Coronary artery (tissue), 2 donors: Measurements from ENCODE around the gene EBP.

ENCODE experiments used
- DNase-seq: peaks from one replicate; pipeline ENCODE4 v3.0.0-alpha.2; 2017; ENCODE audit warnings: low spot score
- H3K27ac ChIP-seq, 2 donors: fragments of 200-600 bp; sonication (generic); one replicate each; pipeline ENCODE4 v1.5.1; 2016 to 2019
- H3K4me3 ChIP-seq: fragments of 200-600 bp; sonication (generic); 2 replicates; pipeline ENCODE4 v1.5.1; 2016; ENCODE audit warnings: mild to moderate bottlenecking, moderate library complexity
- CTCF ChIP-seq: fragments of 200-600 bp; sonication (generic); IDR thresholded peaks from one replicate; pipeline ENCODE4 v1.5.1; 2019; ENCODE audit warnings: antibody characterized with exemption

Gene EBP

GRCh38 chrX:48480583-48480982, 41.0 kb upstream of the EBP start:
- TF ChIP-seq CTCF, result no peak
- Histone ChIP-seq H3K27ac (no peak overlapping the region), H3K4me3 (no peak overlapping the region)
- no peak for DNase-seq

- Histone ChIP-seq H3K27ac (no peak overlapping the region), H3K4me3 (no peak overlapping the region)
- DNase-seq, result no peak
- TF ChIP-seq CTCF, result no peak
Measured at GRCh38 chrX:48482526-48482925, 39.1 kb upstream of the EBP start.

- no peak for TF ChIP-seq CTCF
- H3K27ac ChIP-seq, result no peak overlapping the region
- DNase-seq, result no peak
- H3K4me3 ChIP-seq, result no peak overlapping the region
Measured at GRCh38 chrX:48487362-48487798, 34.2 kb upstream of the EBP start.

- no peak overlapping the region for H3K27ac ChIP-seq
- TF ChIP-seq CTCF, result no peak
- no peak for DNase-seq
- H3K4me3 ChIP-seq, result no peak overlapping the region
Measured at GRCh38 chrX:48488034-48488433, 33.6 kb upstream of the EBP start.

- H3K4me3 ChIP-seq, result no peak overlapping the region
- DNase-seq, result no peak
- no peak for TF ChIP-seq CTCF
- H3K27ac ChIP-seq, result no peak overlapping the region
Measured at GRCh38 chrX:48489296-48489695, 32.3 kb upstream of the EBP start.

- TF ChIP-seq CTCF, result no peak
- Histone ChIP-seq H3K27ac (no peak overlapping the region), H3K4me3 (no peak overlapping the region)
- no peak for DNase-seq
Measured at GRCh38 chrX:48489892-48490291, 31.7 kb upstream of the EBP start.

GRCh38 chrX:48490661-48491060, 30.9 kb upstream of the EBP start:
- no peak for DNase-seq
- TF ChIP-seq CTCF, result no peak
- H3K27ac ChIP-seq, result no peak overlapping the region
- H3K4me3 ChIP-seq, result no peak overlapping the region
